Esophagus muscularis mucosa (tissue), 4 donors: ENCODE results near the gene ITSN2. TPM values are rescaled to one million over a fixed set of nuclear protein-coding genes. Genes with fewer than 3 reads are reported as not detected.

ENCODE experiments used
- DNase-seq: peaks from one replicate; pipeline ENCODE4 v3.0.0-alpha.2; 2017; ENCODE audit errors: extremely low spot score
- H3K27ac ChIP-seq, 4 donors: fragments of 200-600 bp; sonication (generic); replicated peaks in 1 of 4; 1 replicate in 3 of 4; 2 replicates in 1 of 4; pipeline ENCODE4 v1.5.1; 2016 to 2019; ENCODE audit warnings: mild to moderate bottlenecking in 1 of 4
- H3K27me3 ChIP-seq, 4 donors: fragments of 200-600 bp; sonication (generic); one replicate each; pipeline versions ENCODE4 v1.5.1 to v1.6.0; 2016 to 2019
- H3K36me3 ChIP-seq, 4 donors: fragments of 200-600 bp; sonication (generic); one replicate each; pipeline ENCODE4 v1.5.1; 2016 to 2019
- H3K4me1 ChIP-seq, 4 donors: fragments of 200-600 bp; sonication (generic); one replicate each; pipeline ENCODE4 v1.5.1; 2016 to 2019
- H3K4me3 ChIP-seq, 4 donors: fragments of 200-600 bp; sonication (generic); 1 replicate in 2 of 4; 2 replicates in 2 of 4; pipeline ENCODE4 v1.5.1; 2016 to 2019; ENCODE audit warnings: mild to moderate bottlenecking in 4 of 4, moderate library complexity in 1 of 4
- H3K9me3 ChIP-seq, 4 donors: fragments of 200-600 bp; sonication (generic); 1 replicate in 3 of 4; 2 replicates in 1 of 4; pipeline ENCODE4 v1.5.1; 2016 to 2019
- CTCF ChIP-seq, 3 experiments: fragments of 200-600 bp in 2 of 3; fragments of 450-650 bp in 1 of 3; sonication (generic) in 2 of 3; IDR thresholded peaks; one replicate each; pipeline ENCODE4 v1.5.1; 2017 to 2019; ENCODE audit warnings: antibody characterized with exemption in 3 of 3, mild to moderate bottlenecking in 2 of 3, moderate library complexity in 1 of 3
- EP300 ChIP-seq: sonication (generic); formaldehyde crosslinking; IDR thresholded peaks from one replicate; pipeline ENCODE4 v1.6.1; 2017; ENCODE audit warnings: antibody characterized with exemption
- POLR2A ChIP-seq: fragments of 450-650 bp; IDR thresholded peaks from one replicate; pipeline ENCODE4 v1.6.1; 2017; ENCODE audit warnings: antibody characterized with exemption, moderate library complexity, mild to moderate bottlenecking, low read depth
- POLR2AphosphoS5 ChIP-seq, 2 donors: sonication (generic); formaldehyde crosslinking; IDR thresholded peaks; one replicate each; pipeline ENCODE4 v1.6.1; 2017; ENCODE audit warnings: antibody characterized with exemption in 2 of 2
- WGBS: methylation state at CpG from one replicate; pipeline ENCODE4 v1.1.5; 2018; 5-methylcytosine and 5-hydroxymethylcytosine counted together
- intact Hi-C: fragments of 100-400 bp; cut with DNase I; formaldehyde crosslinking; loops from one replicate; pipeline ENCODE4 v1.15.1; 2023
- total RNA-seq, 4 donors: library from RNA; depleted of rRNA; stranded (reverse); fragments of >200 nt; gene quantifications; one replicate each; pipeline versions ENCODE4 v1.1.0 to v1.2.1, GENCODE V29; 2016

Gene ITSN2
- total RNA-seq, 4 donors from 2014 or later, result 47.0 to 60.2 (median 53.6) TPM

- no peaks in the 10 kb centered on the region for H3K27me3 ChIP-seq
- intact Hi-C loops, result loop anchor here (5.0 kb wide), 1 partner anchor 149 kb away; no protein-coding TSS in a partner anchor
- H3K36me3 ChIP-seq, result no peaks in the 10 kb centered on the region
- H3K4me3 ChIP-seq, result no peak overlapping the region
- H3K27ac ChIP-seq, result no peak overlapping the region
- TF ChIP-seq EP300 (no peak), POLR2A (no peak), POLR2AphosphoS5 (IDR thresholded peaks at IDR 0.05) (no peak), CTCF (IDR thresholded peaks at IDR 0.05) (no peak)
- peaks cover 0 to 7% (median 3%) of the 10 kb centered on the region in 4 donors for H3K4me1 ChIP-seq
- H3K9me3 ChIP-seq, result no peaks in the 10 kb centered on the region
- WGBS, result 79% methylated on average over 2 of the region's 2 CpGs
- DNase-seq, result no peak
Observed at GRCh38 chr2:24380820-24381219, 20.5 kb upstream of the ITSN2 start.

GRCh38 chr2:24375349-24376087, 15.2 kb upstream of the ITSN2 start:
- Histone ChIP-seq H3K27me3 (no peaks in the 10 kb centered on the region), H3K4me3 (no peak overlapping the region), H3K27ac (no peak overlapping the region), H3K36me3 (no peaks in the 10 kb centered on the region), H3K4me1 (no peaks in the 10 kb centered on the region), H3K9me3 (no peaks in the 10 kb centered on the region)
- WGBS, result 77% methylated on average over 8 of the region's 8 CpGs
- no peak for DNase-seq
- no peak for TF ChIP-seq POLR2A
- TF ChIP-seq CTCF (IDR thresholded peaks at IDR 0.05), result no peak
- TF ChIP-seq EP300, result no peak
- intact Hi-C loops, result no loop called here

- 50% methylated on average over 3 of the region's 4 CpGs for WGBS
- DNase-seq, result no peak
- Histone ChIP-seq H3K27me3 (no peaks in the 10 kb centered on the region), H3K4me1 (no peaks in the 10 kb centered on the region), H3K4me3 (no peak overlapping the region), H3K36me3 (no peaks in the 10 kb centered on the region), H3K9me3 (no peaks in the 10 kb centered on the region), H3K27ac (no peak overlapping the region)
- intact Hi-C loops, result no loop called here
- no peak for TF ChIP-seq POLR2AphosphoS5 (IDR thresholded peaks at IDR 0.05)
- no peak for TF ChIP-seq POLR2A
- no peak for TF ChIP-seq EP300
- no peak for TF ChIP-seq CTCF (IDR thresholded peaks at IDR 0.05)
Observed at GRCh38 chr2:24374301-24374700, 14.0 kb upstream of the ITSN2 start.

GRCh38 chr2:24372033-24372432, 11.7 kb upstream of the ITSN2 start:
- H3K27ac ChIP-seq, result no peak overlapping the region
- no peaks in the 10 kb centered on the region for H3K36me3 ChIP-seq
- H3K27me3 ChIP-seq, result no peaks in the 10 kb centered on the region
- H3K4me3 ChIP-seq, result no peak overlapping the region
- H3K9me3 ChIP-seq, result no peaks in the 10 kb centered on the region
- 85% methylated on average over 7 of the region's 7 CpGs for WGBS
- TF ChIP-seq CTCF (IDR thresholded peaks at IDR 0.05) (no peak), POLR2AphosphoS5 (IDR thresholded peaks at IDR 0.05) (no peak), EP300 (no peak), POLR2A (no peak)
- no peaks in the 10 kb centered on the region for H3K4me1 ChIP-seq
- intact Hi-C loops, result no loop called here
- no peak for DNase-seq

- no peak for TF ChIP-seq POLR2A
- no peak for TF ChIP-seq EP300
- TF ChIP-seq POLR2AphosphoS5 (IDR thresholded peaks at IDR 0.05), result no peak
- TF ChIP-seq CTCF (IDR thresholded peaks at IDR 0.05), result no peak
- Histone ChIP-seq H3K36me3 (no peaks in the 10 kb centered on the region), H3K9me3 (no peaks in the 10 kb centered on the region), H3K4me1 (peaks cover 16 to 23% (median 20%) of the 10 kb centered on the region in 4 donors), H3K27ac (peak overlapping the region in 1 of 4 donors; percentile 39), H3K4me3 (no peak overlapping the region), H3K27me3 (no peaks in the 10 kb centered on the region)
- WGBS, result 31% methylated on average over 5 of the region's 5 CpGs
- intact Hi-C loops, result no loop called here
- no peak for DNase-seq
Observed at GRCh38 chr2:24365826-24366225, 5.5 kb upstream of the ITSN2 start.
